ENCODE data around the gene MAP1LC3A.

MAP1LC3A gene

DNA sequence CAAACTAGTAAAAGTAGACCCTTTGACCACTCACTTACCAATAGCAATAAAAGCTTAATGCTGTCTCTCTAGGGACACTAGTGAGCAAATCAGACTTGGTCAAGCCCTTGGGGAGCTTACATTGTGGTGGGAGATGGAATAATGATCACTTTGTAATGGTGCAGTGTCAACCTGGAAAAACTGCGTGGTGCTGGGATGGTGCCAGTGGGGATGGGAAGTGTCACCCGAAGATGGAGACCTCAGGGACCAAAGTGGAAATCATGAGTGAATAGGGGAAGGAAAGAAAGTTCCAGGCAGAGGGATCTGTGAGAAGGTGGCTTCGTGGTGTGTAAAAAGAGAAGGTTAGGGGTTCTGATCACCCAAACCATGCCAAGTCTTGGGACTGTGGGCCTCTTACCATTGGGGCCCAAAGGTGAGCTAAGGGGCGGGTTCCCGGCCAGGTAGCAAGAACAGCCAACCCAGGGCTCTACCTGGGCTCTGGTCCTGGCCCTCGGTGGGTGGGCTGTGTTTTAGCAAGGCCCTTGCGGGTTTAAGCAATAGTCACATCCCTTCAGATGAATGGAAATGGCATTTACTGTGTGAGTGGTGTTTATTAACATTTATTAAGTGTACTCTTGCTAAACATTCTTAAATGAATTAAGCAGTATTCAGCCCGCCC lies 26.8 kb upstream of the MAP1LC3A start:
- no peaks in the 10 kb centered on the region for H3K9me3 ChIP-seq (replicated peaks; ENCODE audit: insufficient read depth, low read length)
- no peaks in the 10 kb centered on the region for H3K27me3 ChIP-seq (replicated peaks; ENCODE audit: insufficient read depth, low read length)
- peaks cover 3% of the 10 kb centered on the region; the same call in 1 of the 2 replicates for H3F3A ChIP-seq (ENCODE audit: insufficient read depth, low read length)
- TF ChIP-seq, protein P1, sequence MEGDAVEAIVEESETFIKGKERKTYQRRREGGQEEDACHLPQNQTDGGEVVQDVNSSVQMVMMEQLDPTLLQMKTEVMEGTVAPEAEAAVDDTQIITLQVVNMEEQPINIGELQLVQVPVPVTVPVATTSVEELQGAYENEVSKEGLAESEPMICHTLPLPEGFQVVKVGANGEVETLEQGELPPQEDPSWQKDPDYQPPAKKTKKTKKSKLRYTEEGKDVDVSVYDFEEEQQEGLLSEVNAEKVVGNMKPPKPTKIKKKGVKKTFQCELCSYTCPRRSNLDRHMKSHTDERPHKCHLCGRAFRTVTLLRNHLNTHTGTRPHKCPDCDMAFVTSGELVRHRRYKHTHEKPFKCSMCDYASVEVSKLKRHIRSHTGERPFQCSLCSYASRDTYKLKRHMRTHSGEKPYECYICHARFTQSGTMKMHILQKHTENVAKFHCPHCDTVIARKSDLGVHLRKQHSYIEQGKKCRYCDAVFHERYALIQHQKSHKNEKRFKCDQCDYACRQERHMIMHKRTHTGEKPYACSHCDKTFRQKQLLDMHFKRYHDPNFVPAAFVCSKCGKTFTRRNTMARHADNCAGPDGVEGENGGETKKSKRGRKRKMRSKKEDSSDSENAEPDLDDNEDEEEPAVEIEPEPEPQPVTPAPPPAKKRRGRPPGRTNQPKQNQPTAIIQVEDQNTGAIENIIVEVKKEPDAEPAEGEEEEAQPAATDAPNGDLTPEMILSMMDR (IDR thresholded peaks at IDR 0.05; ENCODE audit: low read length) = no peak
- TF ChIP-seq EZH2phosphoT487 (IDR thresholded peaks at IDR 0.05; ENCODE audit: low read length) (no peak), EZH2 (optimal IDR thresholded peaks at IDR 0.05; ENCODE audit: low read depth, low read length) (no peak)
- H3K36me3 ChIP-seq (replicated peaks; ENCODE audit: insufficient read depth, low read length) = peaks cover 11% of the 10 kb centered on the region; the same call in 1 of the 2 replicates
- H3K4me2 ChIP-seq (ENCODE audit: low read depth, low read length) = no peak overlapping the region
- no peaks in the 10 kb centered on the region; the same call in 1 of the 2 replicates for H4K20me1 ChIP-seq (ENCODE audit: insufficient read depth, low read length)
- H3K9me2 ChIP-seq (replicated peaks; ENCODE audit: insufficient read depth, low read length) = no peaks in the 10 kb centered on the region
- no peak overlapping the region for H3K4me3 ChIP-seq (ENCODE audit: low read length)
- H3K79me2 ChIP-seq (ENCODE audit: low read length) = peaks cover 39% of the 10 kb centered on the region
- no peak overlapping the region for H3K27ac ChIP-seq (ENCODE audit: low read length)
- H3K9ac ChIP-seq (ENCODE audit: low read length) = no peak overlapping the region
- DNase-seq = no peak
- no peak overlapping the region for H2AFZ ChIP-seq (ENCODE audit: low read length)
- H3K4me1 ChIP-seq (ENCODE audit: low read length) = no peaks in the 10 kb centered on the region

DNA sequence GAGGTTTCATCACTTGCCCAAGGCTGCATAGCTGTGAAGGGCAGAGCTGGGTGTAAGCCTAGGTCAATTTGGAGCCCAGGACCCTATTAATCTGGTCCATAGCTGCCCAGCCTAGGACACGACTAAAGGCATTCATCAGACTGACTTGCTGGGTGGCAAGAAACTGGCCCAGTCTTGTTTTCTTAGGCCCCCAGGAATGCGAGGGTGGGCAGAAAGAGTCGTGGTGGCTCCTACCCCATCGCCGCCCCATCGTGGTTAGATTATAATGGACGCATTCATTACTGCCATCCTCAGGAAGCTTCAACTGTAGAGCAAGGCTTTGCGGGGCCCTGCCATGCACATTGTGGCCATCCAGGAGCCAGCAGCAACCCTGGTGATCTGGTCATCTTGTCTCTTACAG lies 26.2 kb upstream of the MAP1LC3A start:
- H3K27me3 ChIP-seq (replicated peaks; ENCODE audit: insufficient read depth, low read length) = no peaks in the 10 kb centered on the region
- no peak overlapping the region for H3K4me2 ChIP-seq (ENCODE audit: low read depth, low read length)
- H3F3A ChIP-seq (ENCODE audit: insufficient read depth, low read length) = peaks cover 3% of the 10 kb centered on the region; the same call in 1 of the 2 replicates
- H3K9ac ChIP-seq (ENCODE audit: low read length) = no peak overlapping the region
- peaks cover 7% of the 10 kb centered on the region; the same call in 1 of the 2 replicates for H3K36me3 ChIP-seq (replicated peaks; ENCODE audit: insufficient read depth, low read length)
- H3K79me2 ChIP-seq (ENCODE audit: low read length) = peaks cover 39% of the 10 kb centered on the region
- H4K20me1 ChIP-seq (ENCODE audit: insufficient read depth, low read length) = no peaks in the 10 kb centered on the region; the same call in 1 of the 2 replicates
- no peak overlapping the region for H2AFZ ChIP-seq (ENCODE audit: low read length)
- H3K4me1 ChIP-seq (ENCODE audit: low read length) = no peaks in the 10 kb centered on the region
- no peak for DNase-seq
- H3K9me3 ChIP-seq (replicated peaks; ENCODE audit: insufficient read depth, low read length) = no peaks in the 10 kb centered on the region
- no peak overlapping the region for H3K4me3 ChIP-seq (ENCODE audit: low read length)
- TF ChIP-seq EZH2phosphoT487 (IDR thresholded peaks at IDR 0.05; ENCODE audit: low read length) (no peak), EZH2 (optimal IDR thresholded peaks at IDR 0.05; ENCODE audit: low read depth, low read length) (no peak)
- TF ChIP-seq, protein P1 (IDR thresholded peaks at IDR 0.05; ENCODE audit: low read length) = no peak
- H3K27ac ChIP-seq (ENCODE audit: low read length) = no peak overlapping the region
- H3K9me2 ChIP-seq (replicated peaks; ENCODE audit: insufficient read depth, low read length) = no peaks in the 10 kb centered on the region

DNA sequence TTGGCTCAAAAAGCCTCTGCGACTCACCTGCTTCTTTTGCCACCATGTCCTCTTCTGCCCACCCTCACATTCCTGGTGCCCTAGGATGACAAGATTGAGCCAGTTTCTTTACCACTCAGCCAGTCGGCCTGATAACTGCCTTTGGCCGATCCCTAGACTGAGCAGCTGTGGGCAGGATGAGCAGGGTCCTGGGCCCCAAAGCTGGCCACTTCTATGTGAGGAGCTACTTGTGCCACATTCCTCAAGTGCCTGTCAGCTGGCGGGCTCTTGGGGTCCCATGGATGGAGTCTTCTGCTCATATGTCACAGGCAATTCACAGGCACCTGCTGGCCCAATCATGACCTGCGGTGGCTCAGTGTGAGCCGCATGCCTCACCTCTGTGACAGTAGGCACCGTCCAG lies 25.8 kb upstream of the MAP1LC3A start:
- TF ChIP-seq EZH2phosphoT487 (IDR thresholded peaks at IDR 0.05; ENCODE audit: low read length) = no peak
- TF ChIP-seq EZH2 (optimal IDR thresholded peaks at IDR 0.05; ENCODE audit: low read depth, low read length) = no peak
- TF ChIP-seq, protein P1 (IDR thresholded peaks at IDR 0.05; ENCODE audit: low read length) = no peak
- Histone ChIP-seq H3K9me2 (replicated peaks; ENCODE audit: insufficient read depth, low read length) (no peaks in the 10 kb centered on the region), H3K4me1 (ENCODE audit: low read length) (no peaks in the 10 kb centered on the region), H3K36me3 (replicated peaks; ENCODE audit: insufficient read depth, low read length) (peaks cover 3% of the 10 kb centered on the region; the same call in 1 of the 2 replicates), H3K9me3 (replicated peaks; ENCODE audit: insufficient read depth, low read length) (no peaks in the 10 kb centered on the region), H3F3A (ENCODE audit: insufficient read depth, low read length) (peaks cover 3% of the 10 kb centered on the region; the same call in 1 of the 2 replicates), H3K9ac (ENCODE audit: low read length) (no peak overlapping the region), H3K79me2 (ENCODE audit: low read length) (peaks cover 39% of the 10 kb centered on the region), H3K27me3 (replicated peaks; ENCODE audit: insufficient read depth, low read length) (no peaks in the 10 kb centered on the region), H3K4me2 (ENCODE audit: low read depth, low read length) (no peak overlapping the region), H4K20me1 (ENCODE audit: insufficient read depth, low read length) (no peaks in the 10 kb centered on the region; the same call in 1 of the 2 replicates), H3K4me3 (ENCODE audit: low read length) (no peak overlapping the region), H3K27ac (ENCODE audit: low read length) (no peak overlapping the region), H2AFZ (ENCODE audit: low read length) (no peak overlapping the region)
- no peak for DNase-seq
